Measurements from ENCODE around the gene LIN7A.

Gene LIN7A, protein sequence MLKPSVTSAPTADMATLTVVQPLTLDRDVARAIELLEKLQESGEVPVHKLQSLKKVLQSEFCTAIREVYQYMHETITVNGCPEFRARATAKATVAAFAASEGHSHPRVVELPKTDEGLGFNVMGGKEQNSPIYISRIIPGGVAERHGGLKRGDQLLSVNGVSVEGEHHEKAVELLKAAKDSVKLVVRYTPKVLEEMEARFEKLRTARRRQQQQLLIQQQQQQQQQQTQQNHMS

DNA sequence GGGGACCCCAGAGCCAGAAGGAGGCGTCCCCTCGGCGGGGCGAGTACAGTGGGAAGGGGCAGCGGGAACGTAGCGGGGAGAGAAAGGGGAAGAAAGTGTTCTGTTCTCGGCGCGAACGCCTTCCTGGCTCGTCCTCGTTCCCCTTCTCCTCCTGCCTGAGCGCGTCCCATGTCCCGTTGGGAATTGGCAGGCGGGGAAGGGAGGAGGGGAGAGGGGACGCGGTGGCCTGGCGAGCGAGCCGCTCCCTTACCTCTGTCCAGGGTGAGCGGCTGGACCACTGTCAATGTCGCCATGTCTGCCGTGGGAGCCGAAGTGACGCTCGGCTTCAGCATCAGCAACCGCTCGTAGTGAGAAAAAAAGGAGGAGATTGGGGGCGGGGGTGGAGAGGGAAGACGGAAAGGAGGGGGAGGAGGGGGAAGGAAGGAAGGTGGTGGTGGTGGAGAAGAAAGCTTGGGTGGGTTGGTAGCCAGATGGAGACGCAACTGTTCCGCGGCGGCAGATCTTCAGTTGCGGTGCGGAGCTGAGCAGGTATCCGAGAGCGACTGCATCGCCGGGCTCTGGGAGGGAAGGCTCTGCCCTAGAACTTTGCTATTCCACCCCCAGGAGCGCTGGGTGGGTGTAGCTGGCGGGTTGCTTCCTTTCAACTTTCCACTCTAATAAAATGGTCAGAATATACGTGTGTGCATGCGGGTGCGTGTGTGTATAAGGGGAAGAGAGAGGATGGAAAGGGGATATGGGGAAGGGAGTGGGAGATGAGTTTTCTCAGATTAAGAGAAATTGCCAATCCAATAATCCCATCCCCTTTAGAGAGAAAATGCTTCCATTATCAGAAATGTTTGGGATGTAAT is at the start of gene LIN7A:
TSS of gene LIN7A (minus strand) at position 544 of the 848 bp plus-strand sequence. CDS start at position 332, 212 bp downstream.
- peak; percentile 52 to 65 for DNase-seq

DNA sequence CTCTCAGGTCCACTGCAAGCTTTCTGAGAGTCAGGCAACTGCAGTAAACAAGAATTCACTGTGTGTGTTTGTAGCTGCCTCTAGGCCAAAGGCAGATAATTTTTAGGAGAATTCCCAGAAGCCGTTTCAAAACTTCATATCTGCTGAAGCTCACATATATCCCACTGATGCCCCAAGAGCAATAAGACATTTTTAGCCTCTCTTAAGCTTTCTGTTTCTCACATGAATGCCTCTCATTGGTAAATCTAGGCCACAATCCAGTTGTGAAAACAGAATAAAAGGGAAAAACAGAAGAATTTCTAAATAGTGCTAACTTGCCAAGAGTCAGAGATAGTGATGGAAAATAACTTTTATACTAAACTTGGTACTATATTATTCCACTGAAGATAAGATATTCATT is 48.5 kb upstream of the LIN7A start:
- no peak for DNase-seq

GRCh38 chr12:80979816-80980215 is 42.1 kb upstream of the LIN7A start:
- DNase-seq: peak; percentile 4 to 5

GRCh38 chr12:80979251-80979650 is 41.5 kb upstream of the LIN7A start:
- no peak for DNase-seq

DNA sequence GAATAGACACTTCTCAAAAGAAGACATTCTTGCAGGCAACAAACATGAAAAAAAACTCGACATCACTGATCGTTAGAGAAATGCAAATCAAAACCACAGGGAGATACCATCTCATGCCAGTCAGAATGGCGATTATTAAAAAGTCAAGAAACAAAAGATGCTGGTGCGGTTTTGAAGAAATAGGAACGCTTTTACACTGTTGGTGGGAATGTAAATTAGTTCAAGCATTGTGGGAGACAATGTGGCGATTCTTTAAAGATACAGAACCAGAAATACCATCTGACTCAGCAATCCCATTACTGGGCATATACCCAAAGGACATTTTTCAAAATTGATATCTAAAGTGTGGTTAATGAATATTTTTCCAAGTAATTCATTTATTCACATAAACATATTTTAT is 39.6 kb upstream of the LIN7A start:
- DNase-seq: no peak

DNA sequence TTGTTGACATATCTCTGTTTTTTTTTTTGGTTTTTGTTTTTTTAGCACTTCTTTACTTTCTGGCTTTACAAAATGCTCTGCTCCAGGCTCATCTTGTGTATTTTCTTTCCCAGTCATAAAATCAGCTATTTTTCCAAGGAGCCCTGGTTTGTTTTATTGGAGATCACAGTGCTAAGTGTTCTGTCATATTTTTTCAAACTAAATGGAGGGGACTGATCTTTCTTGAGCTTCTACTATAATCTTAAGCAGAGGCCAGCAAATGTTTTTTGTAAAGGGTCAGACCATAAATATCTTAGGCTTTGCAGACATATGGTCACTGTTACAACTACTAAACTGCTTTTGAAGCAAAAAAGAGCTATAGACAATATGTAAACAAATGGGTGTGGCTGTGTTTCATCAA is 30.6 kb upstream of the LIN7A start:
- DNase-seq: no peak

DNA sequence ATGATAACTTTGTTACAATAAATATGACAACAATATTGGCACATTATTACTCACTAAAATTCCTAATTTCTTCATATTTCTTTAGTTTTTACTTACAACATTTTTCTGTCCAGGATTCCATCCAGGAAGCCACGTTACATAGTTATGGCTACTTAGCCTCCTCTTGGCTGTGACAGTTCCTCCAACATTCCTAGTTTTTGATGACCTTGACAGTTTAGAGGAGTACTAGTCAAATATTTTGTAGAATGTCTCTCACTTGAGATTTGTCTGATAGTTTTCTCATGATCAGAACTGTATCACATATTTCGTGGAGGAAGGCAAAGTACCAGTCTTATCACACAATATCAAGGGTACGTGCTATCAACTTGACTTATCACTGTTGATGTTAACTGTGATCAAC is 29.8 kb upstream of the LIN7A start:
- no peak for DNase-seq

DNA sequence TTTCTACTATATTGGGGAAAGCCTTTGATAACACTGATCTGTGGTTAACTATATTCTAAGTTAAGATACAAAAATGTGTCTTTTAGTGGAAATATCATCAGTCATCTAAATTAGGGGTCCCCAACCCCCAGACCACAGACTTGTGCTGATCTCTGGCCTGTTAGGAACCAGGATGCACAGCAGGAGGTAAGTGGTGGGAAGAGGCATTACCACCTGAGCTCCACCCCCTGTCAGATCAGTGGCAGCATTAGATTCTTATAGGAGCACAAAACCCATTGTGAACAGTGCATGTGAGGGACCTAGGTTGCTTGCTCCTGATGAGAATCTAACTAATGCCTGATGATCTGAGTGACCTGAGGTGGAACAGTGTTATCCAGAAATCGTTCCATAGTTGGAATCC is 28.3 kb upstream of the LIN7A start:
- DNase-seq: no peak

- DNase-seq: no peak
Measured at GRCh38 chr12:80958162-80958561, 20.4 kb upstream of the LIN7A start.

- no peak for DNase-seq
Measured at GRCh38 chr12:80954857-80955520, 17.3 kb upstream of the LIN7A start.

DNA sequence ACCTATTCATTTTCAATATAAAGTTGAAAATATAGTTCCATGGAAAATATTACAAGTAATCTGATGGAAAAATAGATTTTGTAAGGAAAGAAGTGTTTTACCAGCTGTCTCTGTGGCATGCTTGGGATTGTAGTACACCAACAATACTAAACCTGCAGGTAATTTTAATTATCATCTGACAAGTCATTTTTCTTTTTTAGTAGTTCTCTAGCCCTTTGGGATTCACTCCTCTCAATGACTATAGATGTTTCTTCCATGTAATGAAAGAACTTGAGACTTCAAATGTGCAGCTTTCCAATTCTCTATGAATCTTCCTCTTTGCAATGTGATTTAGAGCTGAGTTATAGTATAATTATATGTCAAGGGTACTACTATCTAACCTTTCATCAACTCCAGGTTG is 14.7 kb upstream of the LIN7A start:
- DNase-seq: peak in 1 of 2 experiments; percentile 21

DNA sequence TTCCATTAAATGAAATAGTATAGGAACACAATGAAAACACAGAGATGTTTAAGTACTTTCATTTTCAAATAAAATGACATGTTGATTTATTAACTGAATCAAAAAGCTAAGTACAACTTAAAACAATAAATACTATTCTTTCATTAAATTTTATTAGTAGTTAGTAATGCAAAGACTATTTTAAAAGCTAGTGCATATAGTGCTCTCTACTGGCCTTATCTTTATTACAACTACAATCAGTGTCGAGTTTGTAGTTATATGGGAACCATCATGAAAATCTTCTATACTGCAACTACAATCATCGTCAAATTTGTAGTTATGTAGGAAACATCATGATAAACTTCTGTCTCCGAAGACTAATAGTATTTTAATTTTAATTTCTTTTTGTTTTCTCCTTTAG is 8.9 kb upstream of the LIN7A start:
- peak in 1 of 2 experiments; percentile 14 for DNase-seq

DNA sequence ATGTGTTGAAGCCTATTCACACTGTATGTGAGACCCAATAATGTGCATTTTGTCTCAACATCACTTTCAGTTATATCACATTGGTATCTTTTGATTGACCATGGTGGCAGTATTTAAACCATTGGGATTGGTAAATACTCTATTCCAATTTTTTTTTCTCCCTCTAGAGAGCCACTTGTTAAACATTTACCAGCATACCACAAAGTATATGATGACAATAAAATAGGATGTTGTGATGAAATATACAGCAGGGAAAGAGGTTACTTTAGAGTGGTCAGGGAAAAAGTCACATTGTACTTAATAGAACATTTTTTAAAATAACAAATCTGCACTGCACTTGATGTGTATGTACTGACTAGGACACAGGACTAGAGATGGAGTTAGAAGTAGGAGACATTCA is 5.6 kb upstream of the LIN7A start:
- DNase-seq: no peak

GRCh38 chr12:80941916-80942315 is 4.2 kb upstream of the LIN7A start:
- DNase-seq: no peak

- no peak for DNase-seq
Measured at GRCh38 chr12:80939231-80939950, 1.7 kb upstream of the LIN7A start.

DNA sequence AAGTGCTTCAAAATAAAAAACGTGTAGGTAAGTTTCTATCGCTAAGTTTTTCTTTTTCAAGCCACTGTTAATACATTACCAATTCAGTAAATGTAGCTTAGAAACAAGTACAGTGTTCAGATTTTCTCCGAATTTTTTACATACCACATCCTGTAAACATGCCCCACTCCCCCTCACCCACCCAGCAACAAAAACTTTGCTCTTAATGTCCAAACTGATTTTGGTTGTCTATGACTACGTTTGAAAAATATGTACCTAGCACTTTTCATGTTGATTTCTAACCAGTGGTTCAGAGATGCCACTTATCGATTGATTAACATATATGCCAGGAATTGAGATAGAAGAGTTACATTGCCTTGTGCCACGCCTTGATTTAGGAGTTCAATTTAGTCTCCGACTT is 663 bp upstream of the LIN7A start:
- no peak for DNase-seq

GRCh38 chr12:80936642-80937390 is 918 bp downstream of the LIN7A start:
- DNase-seq: peak; percentile 64 to 65

DNA sequence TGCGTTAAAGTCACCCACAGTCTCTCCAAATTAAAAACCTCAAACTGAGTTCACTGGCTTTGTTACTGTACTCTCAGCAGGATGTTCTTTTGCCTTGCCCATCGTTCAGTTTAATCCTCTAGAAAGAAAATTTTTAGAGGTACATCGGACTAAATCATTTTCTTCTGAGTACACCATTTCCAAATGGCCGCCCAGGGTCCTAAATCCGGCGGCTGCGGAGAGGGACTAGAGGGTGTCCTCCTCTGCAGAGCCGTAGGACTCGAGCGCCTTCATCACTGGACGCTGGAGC is 1.4 kb downstream of the LIN7A start:
- peak; percentile 69 to 79 for DNase-seq

DNA sequence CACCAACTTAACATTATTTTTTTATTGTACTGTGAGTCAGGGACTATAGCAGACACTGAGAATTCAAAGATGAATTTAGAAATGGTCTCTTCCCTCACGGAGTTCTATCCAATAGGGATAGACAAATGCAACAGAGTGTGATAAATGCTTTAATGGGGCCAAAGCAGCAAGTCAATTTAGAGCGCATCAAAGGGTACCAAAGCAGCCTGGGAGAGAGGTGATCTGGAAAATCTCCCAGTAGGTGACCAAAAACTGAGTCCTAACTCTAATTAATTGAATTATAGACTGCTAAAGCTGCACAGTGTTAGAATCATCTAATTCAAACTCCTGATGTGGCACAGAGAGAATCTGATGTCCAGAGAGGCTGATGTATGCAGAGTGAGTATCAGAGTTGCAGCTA is 2.6 kb downstream of the LIN7A start:
- DNase-seq: peak in 1 of 2 experiments; percentile 55

GRCh38 chr12:80925983-80926382 is 11.8 kb downstream of the LIN7A start:
- DNase-seq: no peak

GRCh38 chr12:80925237-80925636 is 12.5 kb downstream of the LIN7A start:
- DNase-seq: peak; percentile 13 to 54

DNA sequence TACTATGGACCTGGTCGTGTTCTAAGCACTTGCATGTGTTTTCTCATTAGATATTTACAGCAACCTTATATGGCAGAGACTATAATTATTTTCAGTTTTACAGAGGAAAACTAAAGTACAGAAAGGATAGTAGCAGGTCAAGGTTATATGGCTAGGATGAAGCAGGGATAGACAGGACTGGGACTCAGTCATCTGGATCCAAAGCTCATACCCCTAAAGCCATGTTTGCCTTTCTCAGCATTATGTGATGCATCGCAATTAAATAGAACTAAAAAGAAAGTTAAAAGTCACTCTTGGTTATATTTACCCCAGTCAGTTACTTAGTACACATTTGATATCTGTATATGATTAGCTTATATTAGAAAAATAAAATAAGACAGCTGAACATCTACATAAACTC is 13.3 kb downstream of the LIN7A start:
- DNase-seq: no peak

DNA sequence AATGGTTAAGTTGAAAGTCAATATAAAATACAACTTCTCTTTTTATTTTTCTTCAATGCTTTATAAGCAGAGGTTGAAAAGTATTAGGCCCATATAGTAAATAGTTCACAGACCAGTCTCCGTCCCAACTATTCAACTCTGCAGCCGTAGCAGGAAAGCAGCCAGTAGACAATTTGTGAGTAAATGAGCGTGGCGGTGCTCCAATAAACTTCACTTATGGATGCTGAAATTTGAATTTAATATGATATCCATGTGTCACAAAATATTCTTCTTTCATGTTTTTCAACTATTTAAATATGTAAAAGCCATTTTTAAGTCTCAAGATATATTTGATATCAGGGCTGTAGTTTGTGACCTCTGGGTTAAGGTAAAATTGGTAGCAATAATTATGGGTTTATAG is 17.7 kb downstream of the LIN7A start:
- DNase-seq: no peak

All from NCI-H2081 (cell line).